HG03342 (cell line): Measurements from ENCODE around the gene WDFY4.

Source experiments
- ATAC-seq: cut with Tn5 transposase; IDR thresholded peaks from one replicate; pipeline ENCODE4 v1.9.1; 2021; ENCODE audit warnings: mild to moderate bottlenecking, moderate library complexity; ENCODE audit not compliant: unreplicated experiment

WDFY4 gene

DNA sequence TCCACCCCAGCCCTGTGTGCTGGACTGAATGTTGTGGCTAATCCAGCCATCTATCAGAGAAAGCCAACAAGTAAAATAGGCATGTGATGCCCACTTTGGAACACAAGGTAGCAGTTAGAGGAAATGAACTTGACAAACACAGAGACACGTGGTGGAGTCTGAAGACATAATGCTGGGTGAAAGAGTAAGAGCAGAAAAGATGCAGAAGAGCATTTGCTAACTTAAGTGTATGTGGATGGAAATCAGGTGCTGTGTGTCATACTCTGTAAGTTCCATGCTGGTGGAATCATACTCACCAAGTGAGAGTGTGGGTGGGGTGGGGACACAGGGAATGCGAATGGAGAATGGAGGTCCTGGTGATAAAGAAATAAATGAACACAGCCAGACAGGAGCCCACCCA, 22.8 kb downstream of the WDFY4 start:
- no peak for ATAC-seq

DNA sequence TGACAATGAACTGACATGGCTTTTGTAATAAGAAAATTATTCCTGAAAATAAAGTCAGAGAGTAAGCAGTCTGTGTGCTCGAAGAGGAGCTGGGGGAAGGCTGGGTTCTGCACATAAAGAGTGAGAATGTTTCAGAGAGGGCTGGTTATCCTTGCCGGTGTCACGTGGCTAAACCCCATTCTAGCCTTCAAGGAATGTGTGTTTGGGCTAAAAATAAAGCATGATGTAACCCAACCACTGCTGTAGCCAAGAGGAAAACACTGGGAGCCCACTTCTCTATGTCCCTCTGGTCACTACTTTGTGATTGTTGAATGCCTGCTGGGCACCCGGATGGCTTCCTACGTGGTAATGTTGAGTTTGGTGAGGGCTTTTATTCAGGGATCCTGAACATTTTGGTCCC, 23.5 kb downstream of the WDFY4 start:
- no peak for ATAC-seq

DNA sequence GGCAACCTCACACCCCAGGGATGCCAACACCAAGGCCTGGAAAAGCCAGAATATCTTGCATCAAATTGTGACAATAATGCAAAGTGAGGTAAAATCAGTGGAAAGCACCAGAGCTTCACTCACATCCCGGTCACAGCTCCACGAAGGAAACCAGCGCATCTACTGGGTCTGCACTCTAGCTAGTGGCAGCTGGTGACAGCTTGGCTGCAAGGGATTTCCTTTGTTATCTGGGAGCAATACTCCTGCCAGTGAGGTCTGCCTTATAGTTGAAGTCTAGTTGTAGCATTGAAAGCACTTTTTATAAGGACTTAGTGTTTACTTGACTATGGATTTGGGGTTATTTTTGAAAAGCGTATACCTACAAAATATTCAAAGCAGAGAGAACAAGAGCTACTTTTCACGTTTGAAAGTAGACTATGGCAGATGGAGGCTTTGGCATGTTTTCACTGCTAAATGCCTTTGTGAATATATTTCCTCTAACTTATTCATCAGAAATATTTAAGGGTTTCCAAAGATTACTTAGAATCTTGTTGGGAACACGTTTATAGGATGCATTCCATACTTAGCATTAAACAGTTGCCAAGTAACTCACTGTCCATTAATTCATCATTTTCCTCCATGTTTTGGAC, 26.1 kb downstream of the WDFY4 start:
- no peak for ATAC-seq

DNA sequence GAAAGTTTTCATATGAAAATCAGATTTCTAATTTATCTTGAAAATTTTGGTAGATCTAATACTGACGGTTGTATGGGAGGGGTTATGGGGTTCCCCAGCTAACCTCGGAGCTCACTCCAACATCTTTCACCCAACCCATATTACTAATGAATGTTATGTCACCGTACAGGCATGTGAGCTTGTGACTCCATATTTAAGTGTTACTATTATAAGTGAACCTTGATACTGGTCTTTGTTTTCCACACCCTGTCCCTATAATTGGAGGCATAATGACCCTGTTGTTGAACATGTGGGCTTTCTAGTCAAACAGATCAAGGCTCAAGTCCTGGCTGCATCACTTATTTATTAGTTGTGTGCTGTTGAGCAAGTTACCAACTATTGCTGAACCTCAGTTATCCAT, 27.2 kb downstream of the WDFY4 start:
- ATAC-seq, result no peak

DNA sequence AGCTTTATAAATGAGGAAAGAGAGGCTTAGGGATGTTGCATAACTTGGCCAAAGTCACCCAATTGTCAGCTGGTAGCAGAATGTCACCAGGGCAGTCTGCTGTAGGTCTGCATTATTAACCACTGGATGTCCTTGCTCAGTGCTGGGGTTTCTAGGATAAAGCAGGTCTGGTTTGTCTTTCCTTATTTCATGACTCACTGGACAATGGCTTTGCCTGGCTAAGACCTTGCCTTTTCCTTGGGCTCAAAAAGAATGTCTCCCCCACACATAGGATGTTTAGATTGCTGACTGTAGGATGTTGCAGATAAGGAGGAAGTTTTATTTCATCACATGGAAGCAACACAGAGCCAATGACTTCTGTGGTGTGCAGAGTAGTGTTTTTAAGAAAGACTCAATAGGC, 29.4 kb downstream of the WDFY4 start:
- no peak for ATAC-seq

DNA sequence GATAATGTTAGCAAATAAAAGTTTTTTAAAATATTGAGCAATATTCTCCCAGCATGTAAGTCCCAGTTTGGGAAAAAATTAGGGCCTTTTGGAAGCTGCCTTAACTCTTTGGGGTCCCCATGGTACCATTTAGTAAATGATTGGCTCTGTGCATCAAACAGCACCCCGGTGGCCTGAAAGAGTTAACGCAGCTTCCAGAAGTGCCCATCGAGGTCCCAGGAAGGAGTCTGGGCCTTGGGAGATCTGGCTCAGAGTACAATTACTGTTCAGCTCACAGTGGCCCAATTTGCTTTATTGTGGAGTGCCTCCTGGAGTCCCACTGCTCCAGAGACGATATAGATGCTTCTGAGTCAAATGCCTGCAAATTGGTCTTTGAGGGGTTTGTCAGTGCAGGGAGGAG, 31.7 kb downstream of the WDFY4 start:
- ATAC-seq, result no peak

DNA sequence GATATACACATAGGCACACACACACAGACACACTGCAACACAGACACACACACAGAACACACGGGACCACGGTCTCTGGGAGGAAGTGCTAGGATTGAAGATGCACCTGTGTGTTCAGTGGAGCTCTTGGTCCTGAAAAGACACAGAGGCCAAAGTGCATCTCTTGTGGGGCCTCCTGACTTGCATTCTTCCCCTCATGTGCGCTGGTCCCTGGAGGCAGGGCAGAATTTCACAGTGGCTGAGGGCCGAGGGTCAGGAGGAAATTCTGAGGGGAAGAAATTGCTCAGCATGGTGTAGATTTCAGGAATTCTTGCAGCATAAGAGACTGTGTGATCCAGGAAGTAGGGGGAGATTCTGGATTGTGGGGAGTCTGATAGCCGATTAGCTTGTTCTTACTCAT, 35.9 kb downstream of the WDFY4 start:
- no peak for ATAC-seq

DNA sequence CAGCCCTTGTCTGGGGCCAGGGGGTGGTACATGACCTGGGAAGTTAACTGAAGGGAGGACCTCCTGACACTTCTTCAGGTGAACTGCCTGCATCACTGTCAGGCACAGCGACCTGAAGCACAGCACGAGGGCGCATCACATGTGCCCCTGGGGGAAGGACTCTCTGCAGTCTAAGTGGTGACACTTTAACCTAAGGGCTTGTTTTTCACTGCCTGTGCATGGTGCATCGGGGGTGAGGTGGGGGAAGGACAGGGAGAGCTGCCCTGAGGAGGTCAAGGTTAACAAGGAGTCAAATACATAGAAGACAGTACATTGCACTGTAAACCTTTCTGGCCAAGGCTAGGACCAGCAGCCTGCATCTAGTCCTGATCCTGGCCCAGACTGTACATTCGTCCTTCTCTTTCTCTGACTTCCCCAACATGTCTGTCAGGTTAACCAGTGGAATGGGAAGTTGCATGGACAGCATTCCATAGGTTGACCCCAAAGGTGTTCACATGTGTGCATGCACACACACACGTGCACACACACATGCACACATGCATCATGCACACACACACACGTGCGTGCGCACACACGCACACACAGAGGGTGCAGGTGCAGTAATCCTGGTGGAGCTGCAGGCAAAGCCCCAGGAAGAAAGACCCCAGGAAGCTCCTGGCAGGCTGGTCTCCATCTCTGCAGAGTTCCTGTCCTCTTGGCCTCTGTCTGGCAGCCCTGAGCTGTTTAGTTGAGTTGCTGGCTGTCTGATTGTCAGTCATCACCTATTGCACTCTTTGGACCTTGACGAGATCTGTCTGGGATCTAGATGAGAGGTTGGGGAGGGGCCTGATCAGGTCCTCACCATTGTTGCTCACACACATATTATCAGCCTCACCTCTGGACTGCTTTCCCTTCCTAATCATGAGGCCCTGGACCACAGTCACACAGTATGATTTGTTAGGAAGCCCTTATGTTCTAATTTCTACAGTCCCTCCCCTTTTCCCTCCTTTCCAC, 37.8 kb downstream of the WDFY4 start:
- ATAC-seq, result no peak

DNA sequence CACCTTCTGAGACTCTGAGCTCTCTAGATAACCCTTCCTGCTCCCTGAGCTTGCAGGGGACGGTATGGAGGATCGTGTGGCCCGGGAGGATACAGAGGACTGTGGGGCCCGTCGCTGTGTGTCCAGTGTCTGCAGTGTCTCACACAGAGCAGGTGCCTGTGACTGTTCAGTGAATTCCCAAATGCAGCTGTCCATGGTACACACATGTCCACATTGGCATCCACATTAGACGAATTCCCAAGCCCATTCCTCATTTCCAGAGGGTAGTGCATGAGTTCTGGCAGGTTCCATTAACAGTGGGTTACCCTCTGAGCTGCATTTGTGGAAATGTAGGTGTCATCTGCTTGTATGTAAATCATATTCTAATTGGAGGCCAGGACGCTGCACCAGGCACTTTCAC, 39.5 kb downstream of the WDFY4 start:
- no peak for ATAC-seq

DNA sequence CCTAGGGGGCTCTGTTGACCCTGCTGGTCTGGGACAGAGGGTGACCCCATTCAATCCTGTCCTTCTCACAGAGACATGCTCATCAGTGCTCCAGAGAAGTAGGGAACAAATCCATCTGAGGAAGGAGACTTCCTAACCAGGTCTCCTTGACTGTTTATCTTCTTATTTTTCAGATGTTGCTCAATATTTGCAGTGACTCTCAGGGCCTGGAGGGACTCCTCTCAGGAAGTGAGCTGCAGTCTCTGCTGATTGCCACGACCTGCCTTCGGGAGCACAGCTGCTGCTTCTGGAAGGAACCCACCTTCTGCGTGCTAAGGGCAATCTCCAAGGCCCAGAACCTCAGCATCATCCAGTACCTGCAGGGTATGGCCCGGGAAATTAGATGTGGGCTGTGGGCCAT, 41.0 kb downstream of the WDFY4 start:
- no peak for ATAC-seq

DNA sequence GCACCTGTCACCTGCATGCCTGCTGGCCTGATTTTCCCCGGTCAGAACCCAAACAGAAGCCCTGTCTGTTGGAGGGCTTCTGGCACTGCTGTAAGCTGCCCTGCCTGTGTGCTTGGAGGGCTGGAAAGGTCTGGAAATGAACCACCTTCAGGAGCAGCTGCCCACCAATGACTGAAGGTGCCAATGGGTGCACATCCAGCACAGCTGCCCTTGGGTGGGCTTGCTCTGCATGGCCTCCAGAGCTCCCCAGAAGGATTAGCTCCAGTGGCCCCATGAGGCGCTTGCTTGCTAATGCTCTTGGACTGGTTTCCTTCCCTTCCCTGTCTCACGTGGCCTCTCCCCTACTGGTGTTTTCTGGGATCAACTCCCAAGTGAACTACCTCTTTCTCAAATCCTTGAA, 43.2 kb downstream of the WDFY4 start:
- ATAC-seq, result no peak

DNA sequence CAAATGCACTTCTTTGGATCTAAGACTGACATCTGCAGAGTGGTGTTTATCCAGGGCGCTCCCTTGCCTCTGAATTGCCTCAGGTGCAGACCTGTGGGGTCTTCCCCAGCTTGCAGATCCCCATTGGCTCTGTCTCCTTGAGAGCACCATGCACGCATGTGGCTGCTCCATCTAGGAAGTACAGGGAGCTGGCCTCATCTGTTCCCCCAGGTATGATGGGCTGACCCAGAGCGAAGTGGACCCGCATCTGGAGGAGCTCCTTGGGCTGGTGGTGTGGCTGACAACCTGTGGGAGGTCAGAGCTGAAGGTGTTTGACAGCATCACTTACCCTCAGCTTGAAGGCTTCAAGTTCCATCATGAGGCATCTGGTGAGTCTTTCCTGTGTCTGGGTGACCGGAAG, 44.5 kb downstream of the WDFY4 start:
- ATAC-seq, result no peak

DNA sequence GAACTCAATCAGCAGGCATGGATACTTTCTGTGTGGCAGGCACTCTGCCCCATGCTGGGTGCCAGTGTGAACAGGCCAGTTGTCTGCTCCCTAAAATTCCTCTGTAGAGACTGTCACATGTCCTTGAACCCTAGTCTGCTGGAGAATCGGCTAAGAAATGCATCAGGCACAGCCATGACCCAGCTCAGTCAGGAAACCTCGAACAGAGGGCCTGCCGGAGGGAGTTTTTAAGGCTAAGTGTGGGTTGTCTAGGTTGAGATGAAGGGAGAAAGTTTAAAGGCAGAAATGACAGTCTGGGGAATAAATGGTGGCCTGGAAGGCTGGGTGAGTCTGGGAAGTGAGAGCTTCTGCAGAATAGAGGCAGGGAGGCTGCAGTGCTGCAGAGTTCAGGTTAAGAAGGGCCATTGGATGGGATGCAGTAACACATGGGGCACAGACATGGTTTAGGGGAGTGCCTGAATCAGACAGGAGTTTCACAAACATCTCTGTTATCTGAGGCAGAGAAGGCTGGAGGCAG, 45.3 kb downstream of the WDFY4 start:
- no peak for ATAC-seq

DNA sequence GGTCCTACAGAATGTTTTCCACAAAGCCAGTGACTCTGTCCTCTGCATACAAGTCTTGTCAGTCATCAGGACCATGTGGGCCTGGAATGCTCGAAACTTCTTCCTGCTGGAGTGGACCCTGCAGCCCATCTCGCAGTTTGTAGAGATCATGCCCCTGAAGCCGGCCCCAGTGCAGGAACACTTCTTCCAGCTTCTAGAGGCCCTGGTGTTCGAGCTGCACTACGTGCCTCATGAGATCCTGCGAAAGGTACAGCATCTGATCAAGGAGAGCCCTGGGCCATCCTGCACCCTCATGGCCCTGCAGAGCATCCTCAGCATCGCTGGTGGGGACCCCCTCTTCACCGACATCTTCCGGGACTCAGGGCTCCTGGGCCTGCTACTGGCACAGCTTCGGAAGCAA, 46.5 kb downstream of the WDFY4 start:
- ATAC-seq, result no peak

DNA sequence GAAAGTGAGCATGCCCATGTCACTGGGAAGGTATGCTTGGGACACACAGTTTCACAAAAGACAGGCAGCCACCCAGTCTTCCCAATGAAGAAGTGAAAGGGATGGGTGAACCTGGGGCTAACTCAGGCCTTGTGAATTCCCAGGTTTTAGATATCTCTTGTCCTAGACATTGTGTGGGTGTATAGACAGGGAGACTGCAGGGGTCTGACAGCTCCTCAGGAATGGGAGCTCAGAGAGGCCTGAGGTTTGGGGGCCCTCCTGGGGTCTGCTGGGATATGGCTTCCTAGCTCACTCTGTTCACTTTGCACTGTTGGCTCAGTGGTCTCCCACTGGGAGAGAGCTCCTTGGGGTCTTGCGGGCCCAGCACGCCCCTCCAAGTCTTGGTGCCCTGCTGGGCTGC, 47.0 kb downstream of the WDFY4 start:
- ATAC-seq, result no peak

DNA sequence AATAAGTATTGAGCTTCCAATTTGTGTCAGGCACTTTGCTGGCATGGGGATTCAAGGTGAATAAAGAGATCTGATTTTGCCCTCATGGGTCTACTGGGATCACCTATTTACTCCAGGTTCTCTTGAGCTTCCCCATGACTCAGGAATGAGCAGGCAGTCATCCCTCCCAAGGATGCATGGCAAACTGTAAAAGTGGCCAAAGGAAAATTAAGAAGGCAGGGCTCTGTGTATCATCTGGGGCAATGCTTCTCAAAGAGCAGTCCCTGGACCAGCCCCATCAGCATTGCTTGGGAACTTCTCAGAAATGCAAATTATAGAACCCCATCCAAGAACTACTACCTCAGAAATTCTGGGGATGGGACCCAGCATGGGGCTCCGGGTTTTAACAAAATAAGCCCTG, 48.7 kb downstream of the WDFY4 start:
- ATAC-seq, result no peak

DNA sequence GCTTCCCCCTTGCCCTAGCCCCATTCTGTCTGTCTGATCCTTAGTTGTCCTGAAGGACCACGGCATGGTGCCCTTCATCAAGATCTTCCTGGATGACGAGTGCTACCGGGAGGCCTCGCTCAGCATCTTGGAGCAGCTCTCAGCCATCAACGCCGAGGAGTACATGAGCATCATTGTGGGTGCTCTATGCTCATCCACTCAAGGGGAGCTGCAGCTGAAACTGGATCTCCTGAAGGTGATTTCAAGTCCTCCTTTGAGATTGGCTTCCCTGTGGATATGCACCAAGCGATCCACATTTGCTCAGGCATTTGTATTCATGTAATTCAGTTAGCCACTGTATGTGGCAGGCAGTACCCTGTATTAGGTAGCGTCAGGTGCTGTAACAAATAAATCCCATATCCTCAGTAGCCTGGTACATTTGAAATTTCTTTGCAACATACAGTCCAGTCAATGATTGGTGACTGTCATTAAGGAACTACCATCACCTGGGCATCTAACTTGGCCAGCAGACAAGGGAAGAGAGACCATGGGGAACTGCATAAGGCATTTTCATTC, 51.2 kb downstream of the WDFY4 start:
- no peak for ATAC-seq

DNA sequence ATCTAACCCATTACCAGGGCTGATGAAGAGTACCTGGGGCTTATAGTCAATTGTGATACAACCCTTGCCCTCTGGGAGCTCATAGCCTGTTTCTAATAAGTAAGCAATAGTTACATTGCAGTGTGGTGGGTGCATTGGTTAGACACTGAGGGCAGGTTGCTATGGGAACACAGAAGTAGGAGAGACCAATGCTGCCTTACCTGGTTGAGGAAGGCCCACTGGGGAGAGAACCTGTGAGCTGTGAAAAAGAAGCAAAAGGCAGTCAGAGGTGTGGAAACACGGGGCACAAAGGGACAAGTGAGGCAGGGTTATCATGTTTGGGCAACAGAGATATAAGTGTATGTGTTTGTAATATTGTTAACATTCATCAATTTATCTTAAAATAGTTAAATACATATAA, 51.9 kb downstream of the WDFY4 start:
- ATAC-seq, result no peak

DNA sequence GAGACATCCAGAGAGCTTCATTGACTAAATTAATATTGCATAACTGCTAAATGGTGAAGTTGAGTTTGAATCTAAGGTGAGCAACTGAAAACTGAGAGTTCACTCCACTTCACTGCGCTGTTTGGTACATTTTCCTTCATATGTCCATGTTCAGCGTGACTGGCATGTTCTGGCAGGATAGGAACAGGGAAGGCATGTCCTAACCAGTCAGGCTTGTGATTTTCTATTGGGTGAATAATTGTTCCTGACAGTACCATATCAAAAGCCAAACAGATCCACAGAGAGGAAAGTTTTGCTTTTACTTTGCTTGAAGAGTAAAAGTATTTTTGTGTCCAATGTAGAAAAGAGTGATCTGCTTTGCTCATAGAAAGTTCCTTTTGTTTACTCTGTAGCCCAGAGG, 53.2 kb downstream of the WDFY4 start:
- ATAC-seq, result no peak

DNA sequence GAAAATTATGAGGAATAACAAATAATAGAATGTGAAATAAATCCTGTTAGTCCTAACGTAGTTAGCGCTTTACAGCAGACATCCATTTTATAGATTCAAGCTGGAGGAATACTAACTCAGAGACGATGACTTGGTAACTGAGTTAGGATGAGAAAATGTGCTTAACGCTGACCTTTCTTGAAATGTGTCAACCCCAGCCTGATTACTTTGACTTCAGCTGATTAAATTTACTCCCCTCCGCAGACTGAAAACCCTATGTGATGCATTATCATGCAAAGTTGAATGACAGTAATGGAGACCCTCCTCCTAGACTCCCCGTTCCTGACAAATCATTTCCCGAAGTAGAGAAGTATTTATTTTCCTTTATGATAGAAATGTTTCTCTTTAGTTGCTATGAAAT, 54.5 kb downstream of the WDFY4 start:
- ATAC-seq, result no peak

DNA sequence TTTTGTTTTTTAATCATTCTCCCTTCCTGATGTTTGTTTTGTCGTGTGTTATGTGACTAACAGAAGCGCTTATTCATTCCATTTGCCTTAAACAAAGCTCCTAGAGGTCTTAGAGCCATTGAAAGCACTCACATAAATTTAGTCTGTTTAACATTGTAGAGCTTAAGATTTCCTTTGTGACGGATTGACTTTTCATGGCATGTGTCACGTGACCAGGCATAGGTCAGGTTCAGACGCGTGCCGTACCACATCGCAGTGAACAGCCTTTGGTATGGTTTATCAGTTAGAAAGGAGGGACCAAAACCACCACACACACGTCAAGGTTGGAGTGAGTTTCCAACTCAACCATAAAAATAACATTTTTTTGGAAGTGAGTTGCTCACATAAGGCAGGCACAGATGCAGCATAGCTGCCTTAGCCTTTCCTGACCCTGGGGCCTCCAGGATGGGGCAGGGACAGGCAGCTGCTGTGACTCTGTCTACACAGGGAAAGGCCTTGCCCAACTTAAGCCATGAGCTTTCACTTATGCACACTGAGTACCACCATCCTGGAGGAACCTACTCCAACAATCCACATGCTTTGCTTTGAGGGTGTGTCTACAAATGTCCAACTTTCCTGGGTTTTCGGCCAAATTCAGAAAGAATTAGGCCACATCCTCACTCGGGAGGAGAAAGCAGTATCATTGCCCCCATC, 55.5 kb downstream of the WDFY4 start:
- ATAC-seq, result no peak
